K562 (cell line): ENCODE measurements around the gene BLM. TPM values are rescaled to one million over a fixed set of nuclear protein-coding genes. Genes with fewer than 3 reads are reported as not detected.

Experiments
- ATAC-seq: fragments of 200-7000 bp; cut with Tn5 transposase; 3 replicates; pipeline ENCODE4 v1.9.1; 2020; ENCODE audit warnings: moderate library complexity
- BruUV-seq: library from RNA; stranded (reverse); fragments of 400-500 nt; replicated peaks from 2 replicates; lab custom pipeline; 2021; lab: Mats Ljungman, UMichigan
- CTCF ChIA-PET: fragments of 300-600 bp; formaldehyde crosslinking; extraction: SDS; loops from one replicate; lab custom pipeline; 2021; ENCODE audit warnings: low intra/inter-chr PET ratio; lab: Yijun Ruan, JAX
- POLR2A ChIA-PET: fragments of 300-600, 350-650 bp; sonication (Branson Sonifier 250); formaldehyde crosslinking; extraction: SDS; loops from one replicate; lab custom pipeline; 2021; ENCODE audit warnings: antibody characterized with exemption, inconsistent platforms; lab: Yijun Ruan, JAX
- DNase-seq, 4 experiments: peaks; one replicate each; pipeline versions ENCODE4 v3.0.0 to v3.0.0-alpha.2; 2011 to 2018; ENCODE audit warnings: low spot score in 3 of 4, mixed read lengths in 3 of 4; ENCODE audit errors: extremely low read depth in 1 of 4
- FAIRE-seq: peaks from 2 replicates; lab custom pipeline; 2011; peaks lifted over from hg19 to GRCh38; lab: Jason Lieb, UNC
- H2AFZ ChIP-seq: 2 replicates; pipeline ENCODE4 v1.6.0; 2011; ENCODE audit warnings: low read depth, low read length, control low read depth, inconsistent platforms
- H3K27ac ChIP-seq: fragments of 200-600 bp; 3 replicates; pipeline ENCODE4 v1.8.0; 2011; ENCODE audit warnings: low read depth, mild to moderate bottlenecking, control low read depth, inconsistent platforms, low read length, moderate library complexity, mixed read lengths; ENCODE audit errors: extremely low read depth
- H3K27me3 ChIP-seq, 2 experiments: fragments of 300-600 bp in 1 of 2; 2 replicates in 1 of 2; 3 replicates in 1 of 2; pipeline versions ENCODE4 v1.6.0 to v1.8.0; 2011; ENCODE audit warnings: inconsistent platforms in 2 of 2, low read length in 2 of 2, mild to moderate bottlenecking in 1 of 2, mixed read lengths in 1 of 2, moderate library complexity in 1 of 2; ENCODE audit not compliant: control insufficient read depth in 2 of 2, insufficient read depth in 2 of 2
- H3K36me3 ChIP-seq: fragments of 300-600 bp; 3 replicates; pipeline ENCODE4 v1.8.0; 2011; ENCODE audit warnings: mild to moderate bottlenecking, low read length, inconsistent platforms; ENCODE audit not compliant: control insufficient read depth, insufficient read depth
- H3K4me1 ChIP-seq, 2 experiments: fragments of 200-600 bp in 1 of 2; replicated peaks in 1 of 2; 2 replicates in 1 of 2; 3 replicates in 1 of 2; pipeline versions ENCODE4 v1.5.1 to v1.8.0; 2011; ENCODE audit warnings: inconsistent platforms in 2 of 2, low read length in 2 of 2, mild to moderate bottlenecking in 1 of 2, mixed read lengths in 1 of 2, moderate library complexity in 1 of 2; ENCODE audit not compliant: control insufficient read depth in 2 of 2, insufficient read depth in 2 of 2
- H3K4me2 ChIP-seq: 2 replicates; pipeline ENCODE4 v1.6.1; 2011; ENCODE audit warnings: low read length, control low read depth, inconsistent platforms, mixed read lengths; ENCODE audit not compliant: insufficient read depth
- H3K4me3 ChIP-seq: fragments of 200-600 bp; sonication (generic), shearing (Covaris generic); 2 replicates; pipeline ENCODE4 v1.5.1; 2016; ENCODE audit warnings: control low read depth, inconsistent platforms
- H3K79me2 ChIP-seq: fragments of 200-600 bp; 3 replicates; pipeline ENCODE4 v1.8.0; 2011; ENCODE audit warnings: low read length, inconsistent platforms; ENCODE audit not compliant: control insufficient read depth, insufficient read depth
- H3K9ac ChIP-seq, 2 experiments: 2 replicates each; pipeline versions ENCODE4 v1.6.0 to v1.6.1; 2011; ENCODE audit warnings: low read depth in 2 of 2, low read length in 2 of 2, control low read depth in 1 of 2, inconsistent platforms in 1 of 2, mild to moderate bottlenecking in 1 of 2, mixed read lengths in 1 of 2; ENCODE audit not compliant: insufficient read depth in 1 of 2
- H3K9me1 ChIP-seq: one replicate; pipeline ENCODE4 v1.6.0; 2011; ENCODE audit warnings: inconsistent platforms, mild to moderate bottlenecking, low read length, moderate library complexity; ENCODE audit not compliant: control insufficient read depth, insufficient read depth
- H3K9me3 ChIP-seq: replicated peaks from 2 replicates; pipeline ENCODE4 v1.5.1; 2011; ENCODE audit warnings: low read depth, low read length, inconsistent platforms; ENCODE audit not compliant: control insufficient read depth, insufficient read depth
- H4K20me1 ChIP-seq: replicated peaks from 2 replicates; pipeline ENCODE4 v1.6.1; 2011; ENCODE audit warnings: low read length, inconsistent platforms, mixed read lengths; ENCODE audit not compliant: control insufficient read depth, insufficient read depth
- ATF3 ChIP-seq, 2 experiments: fragments of 450-650 bp in 1 of 2; sonication (generic) in 1 of 2; formaldehyde crosslinking in 1 of 2; IDR thresholded peaks in 1 of 2; conservative IDR thresholded peaks in 1 of 2; 2 replicates each; pipeline versions ENCODE4 v1.6.1 to v1.8.1; 2016 to 2023; ENCODE audit warnings: mild to moderate bottlenecking in 2 of 2, moderate library complexity in 2 of 2, inconsistent platforms in 1 of 2, missing genetic modification reagents in 1 of 2
- CBX1 ChIP-seq: sonication (generic); IDR thresholded peaks from 2 replicates; pipeline ENCODE4 v1.6.1; 2016; ENCODE audit warnings: antibody characterized with exemption, low read depth, mild to moderate bottlenecking
- CEBPB ChIP-seq: fragments of 450-650 bp; IDR thresholded peaks from 2 replicates; pipeline ENCODE4 v1.6.1; 2016; ENCODE audit warnings: missing genetic modification characterization, missing compliant biosample characterization
- KDM4B ChIP-seq, 2 experiments: fragments of 450-650 bp in 1 of 2; sonication (generic) in 1 of 2; IDR thresholded peaks; 2 replicates each; pipeline ENCODE4 v1.6.1; 2016 to 2017; ENCODE audit warnings: borderline replicate concordance in 2 of 2, antibody characterized with exemption in 1 of 2, low read depth in 1 of 2, mild to moderate bottlenecking in 1 of 2
- MBD1 ChIP-seq: fragments of 250-450 bp; sonication (Bioruptor Pico); IDR thresholded peaks from 2 replicates; pipeline ENCODE4 v1.8.0; 2022; ENCODE audit warnings: inconsistent platforms
- NBN ChIP-seq: fragments of 450-650 bp; IDR thresholded peaks from 2 replicates; pipeline ENCODE4 v1.6.1; 2016; ENCODE audit warnings: low read depth, mild to moderate bottlenecking
- NFRKB ChIP-seq: fragments of 450-650 bp; IDR thresholded peaks from 2 replicates; pipeline ENCODE4 v1.6.1; 2016; ENCODE audit warnings: low read depth
- PHF21A ChIP-seq: fragments of 450-650 bp; IDR thresholded peaks from 2 replicates; pipeline ENCODE4 v1.6.1; 2017; ENCODE audit warnings: low read depth, borderline replicate concordance
- RCOR1 ChIP-seq, 2 experiments: IDR thresholded peaks; 2 replicates each; pipeline ENCODE4 v1.6.1; 2012; ENCODE audit warnings: low read depth in 2 of 2, low read length in 2 of 2, borderline replicate concordance in 1 of 2, improper control_type of control experiment in 1 of 2
- RHOXF2B ChIP-seq: fragments of 250-450 bp; sonication (Bioruptor Pico); conservative IDR thresholded peaks from 2 replicates; pipeline ENCODE4 v1.5.1; 2021
- TEAD4 ChIP-seq, 2 experiments: sonication (generic) in 1 of 2; formaldehyde crosslinking in 1 of 2; IDR thresholded peaks; 2 replicates each; pipeline versions ENCODE4 v1.6.1 to v1.8.0; 2012 to 2022; ENCODE audit warnings: borderline replicate concordance in 1 of 2, inconsistent platforms in 1 of 2, low read length in 1 of 2, mild to moderate bottlenecking in 1 of 2, missing genetic modification reagents in 1 of 2
- TRIM28 ChIP-seq: fragments of 450-650 bp; IDR thresholded peaks from 2 replicates; pipeline ENCODE4 v1.6.1; 2017
- ZNF280A ChIP-seq: fragments of 450-650 bp; IDR thresholded peaks from 2 replicates; pipeline ENCODE4 v1.6.1; 2018; ENCODE audit warnings: mild to moderate bottlenecking, low read depth; ENCODE audit not compliant: partially characterized antibody
- ZNF512 ChIP-seq: IDR thresholded peaks from 2 replicates; pipeline ENCODE4 v1.6.1; 2016; ENCODE audit warnings: missing genetic modification characterization, missing compliant biosample characterization
- WGBS: fragments of 100-300 bp; shearing (Covaris generic); methylation state at CpG from one replicate; pipeline ENCODE4 v1.1.6; 2016; ENCODE audit warnings: low coverage, mixed read lengths; ENCODE audit not compliant: insufficient coverage; ENCODE audit errors: missing lambda C conversion rate; 5-methylcytosine and 5-hydroxymethylcytosine counted together
- in situ Hi-C: fragments of 300-500 bp; cut with MboI; formaldehyde crosslinking; loops from 4 replicates; pipeline ENCODE4 v1.15.0; 2018; ENCODE audit warnings: inconsistent platforms, mixed read lengths
- intact Hi-C: fragments of 100-400 bp; cut with micrococcal nuclease; formaldehyde crosslinking; loops from 2 replicates; pipeline ENCODE4 v1.14.2; 2022
- polyA plus RNA-seq, 8 experiments: library from polyadenylated mRNA; depleted of rRNA in 4 of 8; stranded (reverse) in 5 of 8; unstranded in 3 of 8; fragments of >200 nt; fragmentation: Nextera tagmentation in 2 of 8; fragmentation: Illumina TruSeq in 1 of 8; extraction: Ambion mirVana in 2 of 8; extraction: Trizol in 1 of 8; gene quantifications; 2 replicates each; pipeline versions ENCODE4 v1.2.1 to v1.2.3, GENCODE V29; 2011 to 2014; ENCODE audit warnings: inconsistent platforms in 1 of 8, missing spikeins in 1 of 8
- total RNA-seq, 7 experiments: library from RNA; depleted of rRNA in 6 of 7; stranded (reverse); fragments of >200 nt in 6 of 7; fragmentation: Illumina TruSeq in 2 of 7; extraction: Trizol in 2 of 7; gene quantifications; 2 replicates each; pipeline versions ENCODE4 v1.2.1 to v1.2.3, GENCODE V29; 2011 to 2021; ENCODE audit warnings: low replicate concordance in 1 of 7

BLM gene
- total and polyA plus RNA-seq, 9 of the 15 experiments (the other 6 are each of a cell fraction or from before 2014, with no cell fraction given), result 21.0 to 56.0 (median 43.9) TPM

GRCh38 chr15:90716317-90716975 lies 700 bp upstream of the BLM start:
- in situ Hi-C loops, result no loop called here
- TF ChIP-seq NFRKB (peak; percentile 75; the same call in 1 of the 2 replicates), ATF3 (IDR thresholded peaks at IDR 0.05) (no peak), ATF3 (CRISPR knock-in tag; conservative IDR thresholded peaks at IDR 0.05) (no peak), CEBPB (peak; percentile 69), PHF21A (0 out of 2 replicates have a peak, but pooled peaks have one; percentile 22), ZNF512 (tag) (0 out of 2 replicates have a peak, but pooled peaks have one; percentile 15), MBD1 (CRISPR knock-in tag) (peak; percentile 88), ZNF280A (peak; percentile 60), CBX1 (0 out of 2 replicates have a peak, but pooled peaks have one; percentile 7), NBN (0 out of 2 replicates have a peak, but pooled peaks have one; percentile 39), TRIM28 (peak; percentile 79), RCOR1 (IDR thresholded peaks at IDR 0.05; ENCODE audit: borderline replicate concordance in 1 of 2, low read depth in 2 of 2, low read length in 2 of 2) (no peak), RHOXF2B (0 out of 2 replicates have a peak, but pooled peaks have one; percentile 49), KDM4B (IDR thresholded peaks at IDR 0.05; ENCODE audit: borderline replicate concordance in 2 of 2, low read depth in 1 of 2) (0 out of 4 replicates have a peak, but pooled peaks of 1 of the 2 experiments have one; percentile 15), TEAD4 (IDR thresholded peaks at IDR 0.05; ENCODE audit: low read length) (0 out of 2 replicates have a peak, but pooled peaks have one; percentile 9), TEAD4 (CRISPR knock-in tag; IDR thresholded peaks at IDR 0.05; ENCODE audit: borderline replicate concordance) (no peak)

More at GRCh38 chr15:90716317-90716975, 700 bp upstream of the BLM start:
- WGBS, result 7% methylated on average over 11 of the region's 14 CpGs
- BruUV-seq, result TSS peak; percentile 86
- no peak for ATAC-seq
- Histone ChIP-seq H3K4me1 (peaks cover 6 to 10% of the 10 kb centered on the region in 2 experiments; a peak in 4 of 5 replicates), H3K9me1 (no peaks in the 10 kb centered on the region), H3K27ac (peak overlapping the region; percentile 96), H3K36me3 (peaks cover 20% of the 10 kb centered on the region), H2AFZ (peak overlapping the region; percentile 97), H3K9ac (peak overlapping the region; percentile 92 to 98), H3K27me3 (no peaks in the 10 kb centered on the region), H4K20me1 (no peaks in the 10 kb centered on the region), H3K79me2 (peaks cover 50% of the 10 kb centered on the region), H3K9me3 (no peaks in the 10 kb centered on the region), H3K4me2 (peak overlapping the region; percentile 100), H3K4me3 (peak overlapping the region; percentile 73)
- intact Hi-C loops, result loop anchor here (5.0 kb wide), 1 partner anchor 156 kb away; no protein-coding TSS in a partner anchor
- CTCF ChIA-PET, result interaction anchor here (1.1 kb wide), 1 partner anchor 68 kb away, joined by 3 read pairs; no protein-coding TSS in a partner anchor
- FAIRE-seq, result no peak
- POLR2A ChIA-PET, result interaction anchor here (0.5 to 2.3 kb wide), 23 partner anchors 8 to 511 kb away, joined by 3 to 12 read pairs (median 3); partner anchors contain the start of gene FES
- DNase-seq, result peak in 3 of 4 experiments; percentile 25 to 31 (median 29)
